ENCODE results near the gene NANS.
A peak's percentile ranks its signal among the peaks of the same experiment; 100 is the strongest.
"Not testable (repeated sequence)": the region's sequence is repeated elsewhere in the genome, so short reads cannot be mapped to it uniquely, and the experiment has no call there.

The NANS gene, protein sequence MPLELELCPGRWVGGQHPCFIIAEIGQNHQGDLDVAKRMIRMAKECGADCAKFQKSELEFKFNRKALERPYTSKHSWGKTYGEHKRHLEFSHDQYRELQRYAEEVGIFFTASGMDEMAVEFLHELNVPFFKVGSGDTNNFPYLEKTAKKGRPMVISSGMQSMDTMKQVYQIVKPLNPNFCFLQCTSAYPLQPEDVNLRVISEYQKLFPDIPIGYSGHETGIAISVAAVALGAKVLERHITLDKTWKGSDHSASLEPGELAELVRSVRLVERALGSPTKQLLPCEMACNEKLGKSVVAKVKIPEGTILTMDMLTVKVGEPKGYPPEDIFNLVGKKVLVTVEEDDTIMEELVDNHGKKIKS

DNA sequence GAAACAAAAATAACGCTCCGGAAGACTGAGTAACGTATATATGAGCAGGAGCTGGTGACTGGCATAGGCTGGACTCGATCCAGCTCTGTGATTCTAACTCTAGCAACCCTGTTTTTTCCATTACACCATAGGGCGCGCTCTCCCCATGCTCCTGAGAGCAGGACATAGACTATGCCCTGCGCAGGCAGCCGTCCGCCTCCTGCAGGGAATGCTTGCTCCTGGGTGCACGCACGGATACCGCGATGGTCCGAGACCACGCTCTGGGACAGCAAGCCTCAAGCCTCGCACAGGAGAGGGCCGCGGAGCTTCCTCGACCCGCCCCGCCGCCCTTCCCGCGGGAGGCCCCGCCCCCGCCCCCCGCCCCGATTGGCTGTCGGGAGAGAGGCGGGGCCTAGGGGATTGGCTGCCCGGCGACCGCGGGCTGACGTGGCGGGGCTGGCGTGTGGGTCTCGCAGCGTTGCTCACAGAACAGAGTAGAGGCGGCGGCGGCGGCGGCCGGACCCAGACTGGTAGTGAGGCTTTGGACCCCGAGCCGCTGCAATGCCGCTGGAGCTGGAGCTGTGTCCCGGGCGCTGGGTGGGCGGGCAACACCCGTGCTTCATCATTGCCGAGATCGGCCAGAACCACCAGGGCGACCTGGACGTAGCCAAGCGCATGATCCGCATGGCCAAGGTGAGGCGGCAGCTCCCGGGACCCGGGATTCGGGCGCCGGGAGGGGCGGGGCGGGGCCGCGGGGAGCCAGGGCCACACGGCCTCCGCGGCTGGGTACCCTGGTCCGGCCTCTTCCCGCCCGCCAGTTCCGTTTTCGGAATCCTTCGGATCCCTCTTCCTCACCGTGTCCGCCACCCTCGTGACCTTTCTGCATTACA, at the start of gene NANS:
NANS (plus strand) TSS at position 464 of the 869 bp plus-strand sequence; CDS start at position 541, 77 bp downstream.
- DNase-seq = peak; percentile 91 to 93

GRCh38 chr9:98007251-98007928, 49.1 kb upstream of the NANS start:
- no peak for DNase-seq

DNA sequence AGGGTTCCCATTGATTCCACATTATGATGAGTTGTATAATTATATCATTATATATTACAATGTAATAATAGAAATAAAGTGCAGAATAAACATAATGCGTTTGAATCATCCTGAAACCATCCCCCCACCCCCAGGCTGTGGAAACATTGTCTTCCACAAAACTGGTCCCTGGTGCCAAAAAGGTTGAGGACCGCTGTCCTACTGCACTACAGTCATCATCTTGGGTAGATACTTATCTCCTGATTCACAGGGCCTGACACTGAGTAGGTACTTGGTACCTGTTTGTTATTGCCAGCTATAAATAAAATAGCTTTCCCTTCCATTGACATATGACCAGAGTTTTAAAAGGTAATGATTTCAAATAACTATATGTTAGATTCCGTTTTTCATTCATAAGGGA, 47.8 kb upstream of the NANS start:
- DNase-seq = no peak

DNA sequence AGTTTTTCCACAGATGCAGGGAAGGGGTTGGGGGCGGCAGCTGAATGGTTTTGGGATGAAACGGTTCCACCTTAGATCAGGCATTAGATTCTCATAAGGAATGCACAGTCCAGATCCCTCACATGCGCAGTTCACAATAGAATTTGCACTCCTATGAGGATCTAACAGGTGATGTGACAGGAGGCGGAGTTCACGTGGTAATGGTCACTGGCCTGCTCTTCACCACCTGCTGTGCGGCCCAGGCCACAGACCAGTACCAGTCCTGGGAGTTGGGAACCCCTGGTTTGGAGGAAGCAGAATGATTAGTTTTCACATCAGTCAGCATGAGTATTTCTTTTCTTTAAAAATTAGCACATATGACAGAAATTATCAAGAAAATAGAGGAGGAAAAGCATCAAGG, 47.1 kb upstream of the NANS start:
- DNase-seq = no peak

GRCh38 chr9:98009936-98010335, 46.6 kb upstream of the NANS start:
- no peak for DNase-seq

GRCh38 chr9:98010445-98010844, 46.1 kb upstream of the NANS start:
- no peak for DNase-seq

DNA sequence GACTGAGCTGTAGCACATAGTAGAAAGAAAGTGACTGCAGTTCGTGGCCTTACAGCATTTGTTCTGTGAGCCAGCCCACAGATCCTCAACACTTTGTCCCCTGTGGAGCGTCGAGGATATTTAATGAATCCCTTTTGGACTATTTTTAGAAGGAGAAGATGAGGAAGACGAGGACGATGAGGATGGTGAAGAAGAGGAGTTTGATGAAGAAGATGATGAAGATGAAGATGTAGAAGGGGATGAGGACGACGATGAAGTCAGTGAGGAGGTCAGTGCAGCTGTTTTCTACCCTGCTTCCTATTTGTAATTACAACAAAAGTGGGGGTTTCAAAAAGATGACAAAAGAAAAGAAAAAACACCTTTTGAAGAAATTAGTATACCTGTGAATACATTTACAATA, 45.4 kb upstream of the NANS start:
- DNase-seq = no peak

DNA sequence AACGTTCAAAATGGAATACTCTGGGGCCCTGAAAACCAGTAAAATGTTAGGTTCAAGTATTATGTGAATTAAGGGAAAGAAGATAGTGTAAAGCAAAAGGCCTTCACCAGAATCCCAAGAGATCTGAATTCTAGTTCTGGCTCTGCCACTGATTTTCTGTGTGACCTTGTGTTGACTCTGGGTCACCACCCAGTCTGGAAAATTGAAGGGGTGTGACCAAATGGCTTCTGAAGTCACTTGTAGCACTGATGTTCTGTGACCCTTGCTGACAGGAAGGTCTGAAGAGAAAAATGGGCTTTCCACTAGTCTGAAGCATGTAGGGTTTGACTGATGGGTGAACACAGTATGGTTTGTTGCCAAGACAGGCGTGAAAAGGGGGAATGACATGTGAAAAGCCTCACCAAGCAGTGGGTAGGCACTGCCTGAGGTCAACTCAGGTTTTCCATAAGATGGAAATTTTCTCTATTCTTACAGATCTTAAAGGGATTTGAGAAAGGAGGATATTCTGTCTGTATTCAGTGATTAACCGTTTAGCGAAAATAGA, 40.3 kb upstream of the NANS start:
- DNase-seq = no peak

DNA sequence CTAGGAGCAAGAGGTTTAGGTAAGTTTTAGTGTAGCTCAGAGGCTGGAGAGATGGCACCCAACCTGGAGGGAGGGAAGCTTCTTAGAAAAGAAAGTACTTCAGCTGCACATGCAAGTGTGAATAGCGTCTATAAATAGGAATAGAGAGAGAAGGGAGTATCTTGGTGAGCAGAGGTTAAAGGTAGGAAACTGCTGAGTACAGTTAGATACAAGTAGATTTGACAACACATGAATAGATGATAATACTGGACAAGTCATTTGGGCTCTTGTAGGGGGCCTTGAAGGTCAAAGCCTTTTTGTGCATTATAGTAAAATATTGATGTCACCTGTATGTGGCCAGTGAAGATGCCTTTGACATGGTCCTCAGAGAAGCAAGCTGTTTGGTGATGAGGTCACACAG, 39.2 kb upstream of the NANS start:
- DNase-seq = no peak

- DNase-seq = no peak
Observed at GRCh38 chr9:98018347-98018746, 38.2 kb upstream of the NANS start.

DNA sequence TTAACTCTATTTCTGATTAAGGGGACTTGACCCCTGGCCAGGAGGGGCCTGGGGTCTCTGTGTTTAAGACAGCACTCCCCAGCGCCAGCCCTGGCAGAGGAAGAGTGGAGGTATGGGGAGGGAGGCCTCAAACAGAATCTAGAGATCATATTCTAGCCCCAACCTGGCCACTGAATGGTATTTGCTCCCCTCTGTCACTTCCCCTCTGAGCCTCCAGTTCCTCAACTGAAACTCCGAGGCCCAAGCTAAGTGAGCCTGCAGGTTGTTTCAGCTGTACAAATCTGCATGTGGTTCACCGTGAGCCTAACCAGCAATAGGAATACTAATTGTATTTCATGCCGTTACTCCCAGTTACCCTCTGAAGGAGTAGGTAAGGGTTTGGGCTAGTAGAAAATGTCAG, 37.4 kb upstream of the NANS start:
- no peak for DNase-seq

DNA sequence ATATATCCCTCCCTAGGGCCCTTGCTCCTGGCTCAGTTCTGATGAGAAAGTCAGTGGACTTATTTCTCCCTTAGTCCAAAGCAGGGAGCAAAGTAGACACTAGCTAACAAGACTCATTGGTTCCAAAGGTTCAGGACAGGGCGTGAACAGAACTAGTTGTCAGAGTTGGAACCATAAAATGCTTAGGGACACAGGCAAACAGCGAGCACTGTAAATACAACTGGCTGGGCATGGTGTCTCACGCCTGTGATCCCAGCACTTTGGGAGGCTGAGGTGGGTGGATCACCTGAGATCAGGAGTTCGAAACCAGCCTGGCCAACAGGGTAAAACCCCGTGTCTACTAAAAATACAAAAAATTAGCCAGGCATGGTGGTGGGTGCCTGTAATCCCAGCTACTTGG, 36.7 kb upstream of the NANS start:
- DNase-seq = not testable (repeated sequence)

GRCh38 chr9:98020476-98021145, 35.9 kb upstream of the NANS start:
- DNase-seq = no peak

GRCh38 chr9:98021306-98022040, 35.1 kb upstream of the NANS start:
- no peak for DNase-seq

DNA sequence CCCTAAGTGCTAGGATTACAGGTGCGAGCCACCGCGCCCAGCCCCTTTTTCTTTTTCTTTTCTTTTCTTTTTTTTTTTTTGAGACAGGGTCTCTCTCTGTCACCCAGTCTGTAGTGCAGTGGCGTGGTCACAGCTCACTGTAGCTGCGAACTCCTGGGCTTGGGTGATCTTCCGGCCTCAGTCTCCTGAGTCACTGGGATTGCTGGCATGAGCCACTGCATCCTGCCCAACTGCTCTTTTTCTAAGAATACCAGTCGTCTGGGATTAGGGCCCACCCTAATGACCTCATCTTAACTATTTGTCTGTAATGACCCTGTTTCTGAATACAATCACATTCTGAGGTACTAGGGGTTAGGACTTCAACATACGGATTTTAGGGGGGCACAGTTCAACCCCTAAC, 34.1 kb upstream of the NANS start:
- no peak for DNase-seq

GRCh38 chr9:98024702-98025101, 31.8 kb upstream of the NANS start:
- DNase-seq = no peak

GRCh38 chr9:98031169-98031568, 25.4 kb upstream of the NANS start:
- DNase-seq = no peak

- no peak for DNase-seq
Observed at GRCh38 chr9:98031935-98032334, 24.6 kb upstream of the NANS start.

DNA sequence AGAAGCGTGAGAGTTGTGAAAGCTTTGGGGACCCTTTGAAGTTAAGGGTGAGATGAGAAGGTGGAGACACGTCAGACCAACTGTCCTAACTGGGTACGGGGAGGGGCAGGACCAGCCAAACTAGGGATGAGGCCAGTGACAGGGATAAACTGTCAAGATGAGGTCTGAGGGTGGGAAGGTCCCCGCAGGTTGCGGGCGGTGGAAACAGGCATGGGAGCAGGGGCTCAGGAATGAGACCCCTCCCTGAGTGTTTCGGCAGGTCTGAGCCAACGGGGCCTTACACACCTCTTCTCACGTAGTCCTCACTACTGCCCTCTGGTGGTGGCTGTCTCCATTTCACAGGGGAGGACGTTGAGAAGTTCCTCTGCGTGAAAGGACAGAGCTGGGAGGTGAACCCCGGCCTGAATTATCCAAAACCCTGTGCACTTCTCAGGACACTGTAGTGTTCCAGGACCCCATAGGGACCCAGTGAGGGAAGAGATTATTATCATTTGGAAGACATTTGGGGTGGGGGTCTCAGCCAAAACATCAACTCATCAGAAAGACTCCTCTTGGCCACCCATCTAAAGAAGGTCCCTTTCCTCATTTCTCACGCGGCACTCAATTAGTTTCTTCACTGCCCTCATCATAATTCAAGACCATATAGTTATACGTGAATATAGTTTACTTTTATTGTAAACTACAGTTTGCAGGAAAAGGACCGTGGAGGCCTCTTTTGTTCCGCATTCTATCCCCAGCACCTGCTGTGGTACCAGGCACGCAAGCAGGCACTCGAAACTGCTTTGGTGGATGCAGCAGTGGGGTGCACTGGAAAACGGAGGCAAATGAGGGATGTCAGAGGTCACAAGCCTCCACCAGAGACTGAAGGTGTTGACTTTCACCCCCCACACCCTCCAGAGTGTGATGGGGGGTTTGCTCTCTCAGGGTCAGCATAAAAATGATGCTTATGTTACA, 21.7 kb upstream of the NANS start:
- DNase-seq = peak; percentile 89 to 96

DNA sequence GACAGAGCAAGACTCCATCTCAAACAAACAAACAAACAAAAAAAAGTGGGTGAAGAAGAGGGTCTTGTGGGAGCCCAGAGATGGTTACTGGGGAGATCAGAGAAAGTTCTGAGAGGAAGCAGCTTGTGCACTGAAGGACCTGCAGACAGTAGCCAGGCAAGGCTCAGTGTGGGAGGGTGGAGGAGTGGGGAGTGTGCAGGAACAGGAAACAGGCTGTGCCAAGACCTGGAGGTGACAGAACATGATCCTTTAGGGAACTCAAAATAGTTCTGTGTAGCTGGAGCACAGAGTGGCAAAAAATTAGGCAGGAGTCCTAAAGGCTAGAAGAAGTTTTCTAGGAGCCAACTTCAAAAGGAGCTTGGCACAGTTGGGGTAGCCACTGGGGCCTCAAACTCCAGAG, 19.2 kb upstream of the NANS start:
- DNase-seq = no peak

GRCh38 chr9:98038958-98039357, 17.6 kb upstream of the NANS start:
- no peak for DNase-seq
